Stimulated activated CD8-positive, alpha-beta memory T cell treated with anti-CD3 and anti-CD28 coated beads, Interleukin-4, amount 100 ng/mL, for 48 hours (primary cell): ENCODE measurements around the gene ATG13.
"Not testable (repeated sequence)": the region's sequence is repeated elsewhere in the genome, so short reads cannot be mapped to it uniquely, and the experiment has no call there.

Experiments used
- DNase-seq: peaks from one replicate; pipeline ENCODE4 v3.0.0-alpha.2; 2020

The ATG13 gene

GRCh38 chr11:46617134-46617971 lies at the start of gene ATG13, which contains the start of gene HARBI1:
ATG13 (plus strand) TSS chr11:46617553; CDS start chr11:46644292, 26,739 bp downstream.
HARBI1 (minus strand) TSS chr11:46617227; CDS start chr11:46616237, 990 bp downstream.
- DNase-seq = peak; percentile 95

- DNase-seq = no peak
Observed at GRCh38 chr11:46570790-46571398, 46.5 kb upstream of the ATG13 start.

- no peak for DNase-seq
Observed at GRCh38 chr11:46574656-46575055, 42.7 kb upstream of the ATG13 start.

- no peak for DNase-seq
Observed at GRCh38 chr11:46577058-46577457, 40.3 kb upstream of the ATG13 start.

GRCh38 chr11:46582588-46582987 lies 34.8 kb upstream of the ATG13 start:
- DNase-seq = no peak

- DNase-seq = not testable (repeated sequence)
Observed at GRCh38 chr11:46583513-46583912, 33.8 kb upstream of the ATG13 start.

- DNase-seq = no peak
Observed at GRCh38 chr11:46588131-46588530, 29.2 kb upstream of the ATG13 start.

- no peak for DNase-seq
Observed at GRCh38 chr11:46588915-46589314, 28.4 kb upstream of the ATG13 start.

- no peak for DNase-seq
Observed at GRCh38 chr11:46590740-46591605, 26.4 kb upstream of the ATG13 start.

GRCh38 chr11:46593550-46594373 lies 23.6 kb upstream of the ATG13 start, which contains the start of gene AMBRA1:
AMBRA1 (minus strand) TSS chr11:46594023; CDS start chr11:46548380, 45,643 bp downstream.
- DNase-seq = peak; percentile 91

GRCh38 chr11:46594374-46594700 lies 23.0 kb upstream of the ATG13 start:
- DNase-seq = no peak

- DNase-seq = no peak
Observed at GRCh38 chr11:46594785-46595184, 22.6 kb upstream of the ATG13 start.

- DNase-seq = no peak
Observed at GRCh38 chr11:46597155-46597554, 20.2 kb upstream of the ATG13 start.

GRCh38 chr11:46597609-46598219 lies 19.6 kb upstream of the ATG13 start:
- DNase-seq = no peak

GRCh38 chr11:46599340-46600193 lies 17.8 kb upstream of the ATG13 start:
- no peak for DNase-seq

GRCh38 chr11:46600194-46600960 lies 17.0 kb upstream of the ATG13 start:
- DNase-seq = no peak

GRCh38 chr11:46601129-46601528 lies 16.2 kb upstream of the ATG13 start:
- DNase-seq = no peak

- no peak for DNase-seq
Observed at GRCh38 chr11:46603704-46604308, 13.5 kb upstream of the ATG13 start.

GRCh38 chr11:46604796-46605195 lies 12.6 kb upstream of the ATG13 start:
- DNase-seq = no peak

- no peak for DNase-seq
Observed at GRCh38 chr11:46607516-46607915, 9.8 kb upstream of the ATG13 start.
